NCI-H510A (cell line): Measurements from ENCODE around the gene RNF130.

ENCODE experiments used
- DNase-seq: peaks from one replicate; lab custom pipeline; 2025; lab: John Stamatoyannopoulos, UW

The RNF130 gene

DNA sequence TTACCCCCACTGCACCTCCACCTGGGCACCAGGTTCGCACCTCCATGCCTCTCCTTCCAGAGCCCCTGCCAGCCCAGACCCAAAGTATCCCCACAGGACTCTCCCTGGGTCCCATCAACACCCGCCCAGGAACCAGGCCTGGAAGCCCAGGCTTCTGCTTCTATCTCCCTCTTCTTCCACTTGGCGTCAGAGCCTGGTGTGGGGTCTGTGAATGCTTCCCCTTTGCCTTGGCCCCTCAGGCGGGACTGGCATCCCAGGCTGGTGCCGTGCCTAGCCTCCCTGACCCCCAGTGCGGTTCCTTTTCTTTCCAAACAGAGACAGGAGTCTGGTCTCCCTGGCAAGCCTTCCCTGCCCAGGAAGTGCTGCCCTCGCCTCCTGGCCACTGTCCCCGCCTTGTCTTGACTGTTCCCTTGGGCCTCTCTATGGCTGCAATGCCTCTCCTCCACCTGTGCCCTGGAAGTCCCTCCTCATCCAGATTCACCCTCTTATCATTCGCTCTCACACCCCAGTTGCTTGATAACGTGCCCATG, 156.1 kb downstream of the RNF130 start:
- DNase-seq: no peak

- no peak for DNase-seq
Observed at GRCh38 chr5:179914032-179914755, 157.4 kb downstream of the RNF130 start.

- no peak for DNase-seq
Observed at GRCh38 chr5:179913461-179913860, 158.1 kb downstream of the RNF130 start.

DNA sequence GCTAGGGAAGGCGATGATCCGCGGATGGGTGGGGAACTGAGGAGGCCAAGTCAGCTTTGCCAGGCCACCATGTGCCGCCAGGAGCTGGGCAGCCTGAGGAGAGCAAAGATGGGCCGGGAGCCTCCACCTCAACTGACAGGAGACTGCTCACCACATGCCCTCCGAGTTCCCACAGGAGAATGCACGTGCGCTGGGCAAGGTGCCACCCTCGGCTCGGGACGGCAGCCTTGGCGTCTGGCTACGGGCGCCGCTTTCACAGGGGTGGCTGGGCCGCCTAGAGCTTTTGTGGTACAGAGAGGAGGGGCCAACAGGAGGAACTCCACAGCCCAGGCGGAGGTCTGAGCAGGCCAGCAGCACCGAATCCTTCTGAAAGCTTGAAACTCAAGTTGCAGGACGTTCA, 158.6 kb downstream of the RNF130 start:
- DNase-seq: no peak

GRCh38 chr5:179912386-179912785, 159.2 kb downstream of the RNF130 start:
- no peak for DNase-seq

DNA sequence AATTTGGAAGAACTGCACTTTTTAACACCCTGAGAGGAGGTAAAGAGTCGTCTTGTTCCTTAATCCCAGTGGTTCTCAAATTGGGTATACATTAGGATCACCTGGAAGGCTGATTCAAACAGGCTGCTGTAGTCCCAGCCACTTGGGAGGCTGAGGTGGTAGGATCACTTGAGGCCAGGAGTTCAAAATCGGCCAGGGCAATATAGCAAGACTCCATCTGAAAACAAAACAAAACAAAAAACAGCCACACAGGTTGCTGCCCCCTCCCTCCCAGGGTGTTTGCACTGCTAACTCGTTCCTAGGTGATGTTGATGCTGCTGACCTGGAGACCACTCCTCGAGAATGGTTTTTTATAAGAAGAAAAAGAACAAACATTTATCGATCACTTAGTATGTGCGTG, 162.3 kb downstream of the RNF130 start:
- DNase-seq: no peak

DNA sequence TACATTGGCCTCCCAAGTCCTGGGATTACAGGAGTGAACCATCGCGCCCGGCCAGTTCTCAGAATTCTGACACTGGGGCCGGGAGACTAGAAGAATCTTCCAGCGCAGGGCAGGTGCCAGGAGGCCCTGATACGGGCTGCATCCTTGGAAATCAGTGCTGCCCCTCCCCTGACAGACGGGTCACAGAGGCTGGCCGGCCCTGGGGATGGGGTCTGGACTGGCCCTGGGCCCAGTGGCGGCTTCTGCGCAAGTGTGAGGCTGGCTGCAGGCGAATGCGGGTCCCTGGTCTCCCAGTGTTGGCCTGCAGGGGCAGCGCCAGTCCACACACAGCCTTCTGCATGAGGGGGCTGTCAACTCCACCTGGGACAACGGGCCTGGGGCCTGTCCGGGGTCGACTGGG, 163.0 kb downstream of the RNF130 start:
- DNase-seq: no peak

GRCh38 chr5:179907556-179908324, 163.8 kb downstream of the RNF130 start, which contains the start of gene TBC1D9B:
TSS of gene TBC1D9B (minus strand) at chr5:179907897. CDS start at chr5:179907821, 76 bp downstream.
- DNase-seq: peak; percentile 46

DNA sequence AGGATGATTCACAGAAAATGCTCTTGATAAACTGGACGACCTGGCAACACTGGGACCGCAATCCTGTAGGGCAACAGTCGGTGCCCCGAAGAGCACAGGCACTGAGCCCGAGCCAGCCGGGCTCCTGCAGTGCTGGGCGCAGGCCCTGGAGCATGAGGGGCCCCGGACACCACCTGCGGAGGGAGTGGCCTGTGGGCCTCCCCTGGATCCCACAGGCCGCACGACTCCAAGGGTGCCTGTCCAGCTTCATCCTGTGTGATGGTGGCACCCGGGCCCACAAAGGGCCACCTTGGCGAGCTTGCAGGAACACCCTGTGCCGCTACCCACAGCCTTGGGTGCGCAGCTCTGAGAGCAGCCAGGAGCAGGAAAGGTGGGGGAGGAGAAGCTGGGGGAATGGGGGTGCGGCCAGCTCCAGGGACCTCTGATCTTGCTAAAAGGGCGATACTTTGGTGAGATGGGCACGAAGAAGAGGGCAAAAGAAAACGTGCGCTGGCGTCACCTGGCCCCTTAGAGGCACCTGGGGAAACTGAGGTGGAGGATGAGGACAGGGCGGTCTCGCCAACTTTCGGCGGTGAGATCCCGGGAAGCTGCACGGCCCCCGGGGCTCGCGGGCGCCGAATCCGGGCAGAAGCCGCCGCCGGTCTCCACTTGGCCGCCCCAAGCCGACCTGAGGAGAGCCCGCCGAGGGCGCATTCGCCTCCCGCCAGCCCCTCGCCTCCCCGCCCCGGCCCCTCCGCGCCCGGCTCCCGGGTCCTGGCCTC, 164.6 kb downstream of the RNF130 start:
- no peak for DNase-seq

DNA sequence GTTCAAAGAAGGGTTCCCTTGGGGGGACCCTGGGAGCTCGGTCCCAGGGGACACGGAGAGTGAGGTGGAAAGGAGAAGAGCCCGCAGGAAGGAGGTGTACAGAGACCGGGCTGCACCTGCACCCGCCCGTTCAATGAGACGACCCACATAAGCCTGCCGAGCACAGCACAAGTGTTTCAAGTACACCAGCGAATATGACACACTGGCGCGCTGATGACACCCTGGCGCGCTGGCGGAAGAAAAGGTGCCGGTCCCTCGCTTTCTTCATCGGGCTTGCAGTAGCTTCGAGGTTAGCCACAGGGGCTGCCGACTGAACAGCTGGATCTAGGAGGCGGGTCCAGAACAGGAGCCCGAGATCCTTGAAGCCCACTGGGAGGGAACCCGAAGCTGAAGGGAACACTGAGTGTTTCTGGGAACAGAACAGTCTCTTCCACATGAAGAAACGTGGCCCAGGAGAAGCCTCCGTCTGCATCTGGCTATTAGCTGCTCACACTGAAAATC, 165.2 kb downstream of the RNF130 start:
- no peak for DNase-seq

DNA sequence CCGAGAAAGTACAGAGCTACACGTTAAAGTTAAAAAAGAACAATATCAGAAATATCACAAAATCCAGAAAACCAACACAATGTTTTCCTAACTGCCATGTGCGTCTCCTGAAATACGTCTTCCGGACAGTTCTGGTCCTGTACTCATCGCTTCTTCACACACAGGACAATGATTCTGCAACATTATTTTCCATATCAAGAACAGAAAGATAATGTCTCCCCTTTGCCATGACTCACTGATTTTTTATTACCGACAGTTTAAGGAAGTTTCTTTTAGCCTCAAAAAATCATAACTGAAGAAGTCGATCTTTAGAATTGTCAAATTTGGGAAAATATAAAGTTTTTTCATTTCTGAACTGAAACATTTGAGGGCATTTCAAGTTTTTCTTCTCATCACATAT, 166.4 kb downstream of the RNF130 start:
- DNase-seq: no peak
